PC-9 (cell line): ENCODE measurements around the gene MME. TPM values are rescaled to one million over a fixed set of nuclear protein-coding genes. Genes with fewer than 3 reads are reported as not detected.
"Not testable (repeated sequence)": the region's sequence is repeated elsewhere in the genome, so short reads cannot be mapped to it uniquely, and the experiment has no call there.

Source experiments
- BruUV-seq: library from RNA; stranded (reverse); fragments of 400-500 nt; replicated peaks from 2 replicates; lab custom pipeline; 2021; lab: Mats Ljungman, UMichigan
- CTCF ChIA-PET: fragments of 300-600 bp; sonication (Branson Sonifier 250); formaldehyde crosslinking; loops from one replicate; lab custom pipeline; 2022; ENCODE audit warnings: antibody characterized with exemption; lab: Charles Lee
- POLR2A ChIA-PET: fragments of 300-600 bp; sonication (Branson Sonifier 250); formaldehyde crosslinking; loops from one replicate; lab custom pipeline; 2022; ENCODE audit warnings: antibody characterized with exemption; ENCODE audit not compliant: unreplicated experiment; lab: Charles Lee
- DNase-seq, 2 experiments: peaks; one replicate each; pipeline versions ENCODE4 v3.0.0 to v3.0.0-alpha.2; 2015 to 2022; ENCODE audit warnings: mixed read lengths in 1 of 2
- H2AFZ ChIP-seq: fragments of 200-600 bp; sonication (generic); 2 replicates; pipeline ENCODE4 v1.8.1; 2017; ENCODE audit warnings: antibody characterized with exemption
- H3F3A ChIP-seq: fragments of 200-600 bp; sonication (generic); 2 replicates; pipeline ENCODE4 v1.8.1; 2017; ENCODE audit warnings: antibody characterized with exemption, mild to moderate bottlenecking, low read depth; ENCODE audit not compliant: insufficient read depth
- H3K27ac ChIP-seq: fragments of 200-600 bp; sonication (generic); 2 replicates; pipeline ENCODE4 v1.6.1; 2016; ENCODE audit warnings: mixed run types
- H3K27me3 ChIP-seq: fragments of 200-600 bp; sonication (generic); 2 replicates; pipeline ENCODE4 v1.6.1; 2016; ENCODE audit warnings: low read depth, mixed run types; ENCODE audit not compliant: insufficient read depth
- H3K36me3 ChIP-seq: fragments of 200-600 bp; sonication (generic); 2 replicates; pipeline ENCODE4 v1.6.1; 2016; ENCODE audit warnings: low read depth, mixed run types
- H3K4me1 ChIP-seq: fragments of 200-600 bp; sonication (generic); replicated peaks from 2 replicates; pipeline ENCODE4 v1.6.1; 2016; ENCODE audit warnings: mixed run types; ENCODE audit not compliant: insufficient read depth
- H3K4me2 ChIP-seq: fragments of 200-600 bp; sonication (generic); 2 replicates; pipeline ENCODE4 v1.6.1; 2017; ENCODE audit warnings: mixed run types
- H3K4me3 ChIP-seq: fragments of 200-600 bp; sonication (generic); 2 replicates; pipeline ENCODE4 v1.6.1; 2016; ENCODE audit warnings: mixed run types
- H3K79me2 ChIP-seq: fragments of 200-600 bp; sonication (generic); 2 replicates; pipeline ENCODE4 v1.6.1; 2017; ENCODE audit warnings: low read depth, mixed run types
- H3K9me2 ChIP-seq: fragments of 200-600 bp; sonication (generic); 2 replicates; pipeline ENCODE4 v1.8.1; 2017; ENCODE audit warnings: mild to moderate bottlenecking; ENCODE audit not compliant: insufficient read depth
- H3K9me3 ChIP-seq: fragments of 200-600 bp; sonication (generic); 2 replicates; pipeline ENCODE4 v1.8.1; 2016; ENCODE audit warnings: low read depth; ENCODE audit not compliant: insufficient read depth
- H4K20me1 ChIP-seq: fragments of 200-600 bp; sonication (generic); 2 replicates; pipeline ENCODE4 v1.8.1; 2017; ENCODE audit not compliant: insufficient read depth
- CTCF ChIP-seq: fragments of 200-600 bp; sonication (generic); conservative IDR thresholded peaks from 2 replicates; pipeline ENCODE4 v1.6.1; 2017; ENCODE audit warnings: mixed run types, antibody characterized with exemption, mild to moderate bottlenecking, moderate library complexity
- EZH2 ChIP-seq: fragments of 200-600 bp; sonication (generic); IDR thresholded peaks from 2 replicates; pipeline ENCODE4 v1.8.0; 2017; ENCODE audit warnings: antibody characterized with exemption, low read depth
- intact Hi-C: fragments of 100-400 bp; cut with micrococcal nuclease; formaldehyde crosslinking; loops from one replicate; pipeline ENCODE4 v1.10.0; 2022; ENCODE audit not compliant: unreplicated experiment
- total RNA-seq: library from RNA; stranded (reverse); gene quantifications from 2 replicates; pipeline ENCODE4 v1.2.3, GENCODE V29; 2021

MME gene
- total RNA-seq, 1 experiment from 2014 or later, result 2.1 TPM

- Histone ChIP-seq H3K27ac (no peak overlapping the region), H3K27me3 (no peaks in the 10 kb centered on the region), H4K20me1 (no peaks in the 10 kb centered on the region), H3F3A (no peaks in the 10 kb centered on the region), H3K9me3 (no peaks in the 10 kb centered on the region), H3K4me1 (peaks cover 10% of the 10 kb centered on the region), H3K79me2 (no peaks in the 10 kb centered on the region), H3K36me3 (no peaks in the 10 kb centered on the region), H2AFZ (no peak overlapping the region), H3K9me2 (no peaks in the 10 kb centered on the region), H3K4me3 (no peak overlapping the region), H3K4me2 (no peak overlapping the region)
- ChIA-PET CTCF (no interaction called here), POLR2A (no interaction called here)
- DNase-seq, result no peak
- TF ChIP-seq CTCF (no peak), EZH2 (no peak)
- no TSS peak for BruUV-seq
- intact Hi-C loops, result no loop called here
Measured at GRCh38 chr3:155210736-155211135, 130.6 kb downstream of the MME start.

- no peak for DNase-seq
- intact Hi-C loops, result no loop called here
- Histone ChIP-seq H3K36me3 (no peaks in the 10 kb centered on the region), H3K79me2 (no peaks in the 10 kb centered on the region), H2AFZ (no peak overlapping the region), H3K27ac (no peak overlapping the region), H3F3A (no peaks in the 10 kb centered on the region), H3K4me3 (no peak overlapping the region), H4K20me1 (no peaks in the 10 kb centered on the region), H3K4me1 (peaks cover 10% of the 10 kb centered on the region), H3K9me2 (no peaks in the 10 kb centered on the region), H3K27me3 (no peaks in the 10 kb centered on the region), H3K4me2 (no peak overlapping the region), H3K9me3 (no peaks in the 10 kb centered on the region)
- ChIA-PET CTCF (no interaction called here), POLR2A (no interaction called here)
- TF ChIP-seq EZH2, result no peak
- TF ChIP-seq CTCF, result no peak
- BruUV-seq, result no TSS peak
Measured at GRCh38 chr3:155211266-155211665, 131.1 kb downstream of the MME start.

- no peak overlapping the region for H2AFZ ChIP-seq
- H3K79me2 ChIP-seq, result no peaks in the 10 kb centered on the region
- H3K4me2 ChIP-seq, result no peak overlapping the region
- H3K36me3 ChIP-seq, result no peaks in the 10 kb centered on the region
- intact Hi-C loops, result no loop called here
- no TSS peak for BruUV-seq
- peaks cover 10% of the 10 kb centered on the region for H3K4me1 ChIP-seq
- no peaks in the 10 kb centered on the region for H3K9me3 ChIP-seq
- no peaks in the 10 kb centered on the region for H3F3A ChIP-seq
- no peak for TF ChIP-seq CTCF
- TF ChIP-seq EZH2, result no peak
- H3K27ac ChIP-seq, result no peak overlapping the region
- POLR2A ChIA-PET, result no interaction called here
- H4K20me1 ChIP-seq, result no peaks in the 10 kb centered on the region
- no peaks in the 10 kb centered on the region for H3K9me2 ChIP-seq
- CTCF ChIA-PET, result no interaction called here
- H3K27me3 ChIP-seq, result no peaks in the 10 kb centered on the region
- H3K4me3 ChIP-seq, result no peak overlapping the region
- no peak for DNase-seq
Measured at GRCh38 chr3:155211940-155212339, 131.8 kb downstream of the MME start.

- H3K4me1 ChIP-seq, result peaks cover 10% of the 10 kb centered on the region
- CTCF ChIA-PET, H3K36me3 ChIP-seq, intact Hi-C loops, H3K27me3 ChIP-seq, POLR2A ChIA-PET, H3K9me2 ChIP-seq, H3K4me2 ChIP-seq, BruUV-seq, H3K9me3 ChIP-seq, H3K4me3 ChIP-seq, H4K20me1 ChIP-seq, H3K27ac ChIP-seq, H2AFZ ChIP-seq, H3F3A ChIP-seq, DNase-seq, H3K79me2 ChIP-seq: not testable (repeated sequence)
Measured at GRCh38 chr3:155216007-155216406, 135.9 kb downstream of the MME start.
